ENCODE measurements around the gene HEMGN.

The HEMGN gene

DNA sequence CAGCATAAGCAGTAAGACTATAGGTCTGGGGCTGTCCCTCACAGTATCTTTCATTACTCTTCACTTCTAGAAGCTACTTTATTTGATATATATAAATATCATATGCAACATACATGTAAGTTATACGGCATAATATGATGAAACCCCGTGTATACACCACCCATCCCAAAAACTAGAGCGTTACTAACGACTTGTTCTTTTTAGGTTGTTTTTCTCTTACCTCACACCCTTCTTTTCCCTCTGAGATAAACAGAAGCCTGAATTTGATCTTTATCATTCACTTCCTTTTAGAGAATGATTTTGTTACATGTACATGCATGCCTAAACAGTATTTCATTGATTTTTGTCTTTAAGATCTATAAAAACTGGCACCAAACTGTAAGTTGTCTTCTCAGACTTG is 19.4 kb downstream of the HEMGN start:
- TF ChIP-seq CTCF (IDR thresholded peaks at IDR 0.05; ENCODE audit: borderline replicate concordance, insufficient read depth, low read depth, low read length) = no peak
- no peak overlapping the region for H3K4me3 ChIP-seq (ENCODE audit: low read depth, low read length)

GRCh38 chr9:97911970-97912369 is 26.0 kb downstream of the HEMGN start:
- H3K4me3 ChIP-seq (ENCODE audit: low read depth, low read length) = no peak overlapping the region
- TF ChIP-seq CTCF (IDR thresholded peaks at IDR 0.05; ENCODE audit: borderline replicate concordance, insufficient read depth, low read depth, low read length) = no peak

DNA sequence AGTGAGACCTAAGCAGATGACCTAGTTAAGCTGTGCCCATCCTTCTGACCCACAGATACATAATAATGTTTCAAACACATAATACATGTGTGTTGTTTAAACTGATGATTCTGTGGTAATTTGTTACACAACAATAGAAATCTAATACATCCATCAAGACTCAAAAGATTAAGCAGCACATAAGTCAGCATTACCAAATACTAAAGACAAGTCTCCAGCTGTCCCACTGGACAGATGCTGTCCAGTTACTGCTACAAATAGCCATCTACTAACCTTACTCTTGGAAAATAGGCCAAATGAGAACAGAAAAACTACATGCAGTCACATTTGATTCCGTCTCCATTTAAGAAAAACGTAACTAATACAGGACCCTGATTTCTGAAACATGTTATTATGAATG is 26.4 kb downstream of the HEMGN start:
- TF ChIP-seq CTCF (IDR thresholded peaks at IDR 0.05; ENCODE audit: borderline replicate concordance, insufficient read depth, low read depth, low read length) = no peak
- no peak overlapping the region for H3K4me3 ChIP-seq (ENCODE audit: low read depth, low read length)

DNA sequence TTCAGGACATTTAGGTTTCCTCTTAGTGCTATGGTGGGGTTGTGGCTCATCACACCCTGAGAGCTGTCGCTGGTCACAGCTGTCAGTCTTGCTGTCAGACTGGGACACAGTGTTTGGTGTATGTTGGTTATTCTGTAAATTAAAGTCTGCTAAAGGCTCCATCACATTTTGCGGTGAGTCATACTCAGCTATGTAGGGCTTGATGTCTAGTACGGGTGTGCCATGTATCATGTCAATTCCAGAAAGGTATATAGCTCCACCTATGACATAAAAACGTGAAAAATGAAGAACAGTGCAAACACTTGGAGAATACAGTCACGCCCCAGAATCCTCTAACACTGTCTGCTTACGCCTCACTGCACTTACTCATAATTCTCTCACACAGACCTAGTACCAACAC is 27.6 kb downstream of the HEMGN start:
- no peak for TF ChIP-seq CTCF (IDR thresholded peaks at IDR 0.05; ENCODE audit: borderline replicate concordance, insufficient read depth, low read depth, low read length)
- no peak overlapping the region for H3K4me3 ChIP-seq (ENCODE audit: low read depth, low read length)

DNA sequence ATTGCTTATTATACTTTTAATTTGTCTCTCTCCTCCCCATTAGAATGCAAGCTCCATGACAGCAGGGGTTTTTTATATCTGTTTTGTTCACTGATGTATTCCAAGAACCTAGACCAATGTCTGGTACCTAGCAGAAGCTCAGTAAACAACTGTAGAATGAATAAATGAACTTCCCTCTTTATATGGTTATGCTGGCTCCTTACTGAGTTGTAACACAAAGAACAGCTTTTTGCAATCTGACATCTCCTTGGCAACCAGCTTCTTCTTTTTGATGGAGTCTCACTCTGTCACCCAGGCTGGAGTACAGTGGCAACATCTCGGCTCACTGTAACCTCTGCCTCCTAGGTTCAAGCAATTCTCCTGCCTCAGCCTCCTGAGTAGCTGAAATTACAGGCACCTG is 29.3 kb downstream of the HEMGN start:
- TF ChIP-seq CTCF (IDR thresholded peaks at IDR 0.05; ENCODE audit: borderline replicate concordance, insufficient read depth, low read depth, low read length) = no peak
- no peak overlapping the region for H3K4me3 ChIP-seq (ENCODE audit: low read depth, low read length)

DNA sequence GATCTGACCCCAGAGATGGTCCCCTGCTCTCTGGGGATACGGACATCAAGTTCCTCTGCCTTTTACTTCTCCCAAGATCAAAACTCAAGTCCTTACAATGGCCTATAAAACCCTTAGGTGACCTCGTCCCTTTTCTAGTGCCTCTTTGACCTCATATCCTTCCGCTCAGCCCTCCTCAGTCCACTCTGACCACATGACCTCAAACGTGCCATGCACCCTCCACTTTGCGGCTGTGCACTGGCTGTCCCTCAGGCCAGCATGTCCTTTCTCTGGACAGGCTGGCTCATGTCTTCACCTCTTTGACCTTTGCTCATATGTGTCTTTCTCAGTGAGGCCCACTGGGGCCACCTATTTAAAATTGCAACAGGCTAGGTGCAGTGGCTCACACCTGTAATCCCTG is 30.3 kb downstream of the HEMGN start:
- no peak overlapping the region for H3K4me3 ChIP-seq (ENCODE audit: low read depth, low read length)
- TF ChIP-seq CTCF (IDR thresholded peaks at IDR 0.05; ENCODE audit: borderline replicate concordance, insufficient read depth, low read depth, low read length) = no peak

- no peak for TF ChIP-seq CTCF (IDR thresholded peaks at IDR 0.05; ENCODE audit: borderline replicate concordance, insufficient read depth, low read depth, low read length)
- no peak overlapping the region for H3K4me3 ChIP-seq (ENCODE audit: low read depth, low read length)
Measured at GRCh38 chr9:97907046-97907445, 30.9 kb downstream of the HEMGN start.

Measured in GM12875 (cell line).